GM21381 (cell line): ENCODE measurements around the gene C6orf120.

Experiments used
- ATAC-seq: cut with Tn5 transposase; IDR thresholded peaks from one replicate; pipeline ENCODE4 v1.9.1; 2021; ENCODE audit warnings: mild to moderate bottlenecking, moderate library complexity; ENCODE audit not compliant: unreplicated experiment

Gene C6orf120

DNA sequence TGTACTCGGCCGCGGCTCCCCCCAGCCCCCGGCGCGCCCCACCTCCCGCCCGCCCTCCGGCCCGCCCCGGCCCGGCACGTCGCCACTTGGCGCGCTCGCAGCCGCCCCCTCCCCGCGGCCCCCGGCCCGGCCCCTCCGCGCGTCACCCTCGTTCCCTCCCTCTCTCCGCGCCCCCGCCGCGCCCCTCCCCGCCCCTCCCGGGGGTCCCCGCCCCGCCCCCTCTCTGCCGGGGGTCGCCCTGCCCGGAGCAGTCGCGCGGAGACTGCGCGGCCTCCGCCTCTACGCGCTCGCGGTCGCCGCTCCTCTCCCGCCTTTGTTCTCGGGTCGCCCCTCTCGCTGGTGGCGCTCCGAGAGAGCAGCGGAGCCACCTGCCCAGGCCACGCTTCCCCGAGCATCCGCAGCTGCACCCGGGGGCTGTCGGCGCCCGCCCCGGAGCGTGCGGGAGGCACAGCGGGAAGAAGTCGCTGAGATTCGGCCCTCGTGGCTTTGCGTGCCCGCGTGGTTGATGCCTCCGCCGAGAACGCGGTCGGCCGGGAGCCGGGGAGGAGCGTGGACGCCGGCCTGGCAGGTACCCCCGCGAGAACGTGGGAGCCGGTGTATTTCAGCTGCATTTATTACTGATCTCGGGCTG, 22.7 kb downstream of the C6orf120 start, which contains the start of gene PHF10:
Gene PHF10 (minus strand): TSS at position 7 of the 631 bp plus-strand sequence. CDS start 569 bp downstream, outside the sequence.
- ATAC-seq, result peak; percentile 39

DNA sequence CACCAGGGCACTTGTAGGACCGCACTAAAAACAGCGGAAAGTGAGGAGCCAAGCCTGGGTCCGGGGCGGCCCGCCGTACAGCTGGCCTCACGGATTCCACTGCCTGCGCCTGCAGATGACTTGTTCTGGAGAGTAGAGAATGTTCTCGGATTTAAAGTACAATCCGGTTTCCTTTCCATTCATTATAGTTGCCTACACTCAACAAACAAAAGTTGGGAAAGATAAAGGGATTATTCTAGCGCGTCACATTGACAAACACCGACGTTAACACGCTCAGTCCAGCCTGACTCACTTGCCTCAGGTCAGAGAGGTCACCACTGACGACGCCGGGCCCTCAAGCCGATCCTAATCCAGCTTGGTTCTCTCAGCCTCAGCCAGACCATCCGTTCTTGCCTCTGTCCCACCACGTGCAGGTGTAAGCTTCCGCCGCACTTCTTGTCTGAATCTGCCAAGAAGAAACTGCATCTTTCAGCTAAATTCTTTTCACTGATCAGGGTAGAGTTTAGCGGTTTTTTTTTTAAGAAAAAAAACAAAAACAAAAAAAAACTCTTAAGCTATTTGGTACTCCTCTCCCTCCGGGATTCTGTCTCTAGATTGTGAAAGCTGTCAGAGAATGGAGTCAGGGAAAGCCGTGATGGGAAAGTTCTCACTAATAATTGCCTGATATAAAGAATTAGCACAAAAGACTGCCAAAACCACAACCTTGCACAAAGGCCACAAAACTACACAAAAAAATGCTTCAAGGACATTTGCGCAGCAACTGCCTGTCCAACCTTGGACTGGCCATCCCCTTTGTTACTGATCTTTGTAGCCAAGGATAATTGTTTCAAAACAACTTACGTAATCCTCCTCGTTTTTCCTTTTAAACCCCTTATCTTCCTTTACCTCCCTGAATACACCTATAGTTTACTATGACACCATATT, 23.5 kb downstream of the C6orf120 start:
- ATAC-seq, result peak; percentile 9

GRCh38 chr6:169726049-169726400, 24.1 kb downstream of the C6orf120 start:
- no peak for ATAC-seq

- ATAC-seq, result no peak
These were observed 25.0 kb downstream of the C6orf120 start for GRCh38 chr6:169726963-169727362.

- ATAC-seq, result no peak
These were observed 28.0 kb downstream of the C6orf120 start for GRCh38 chr6:169729961-169730360.

DNA sequence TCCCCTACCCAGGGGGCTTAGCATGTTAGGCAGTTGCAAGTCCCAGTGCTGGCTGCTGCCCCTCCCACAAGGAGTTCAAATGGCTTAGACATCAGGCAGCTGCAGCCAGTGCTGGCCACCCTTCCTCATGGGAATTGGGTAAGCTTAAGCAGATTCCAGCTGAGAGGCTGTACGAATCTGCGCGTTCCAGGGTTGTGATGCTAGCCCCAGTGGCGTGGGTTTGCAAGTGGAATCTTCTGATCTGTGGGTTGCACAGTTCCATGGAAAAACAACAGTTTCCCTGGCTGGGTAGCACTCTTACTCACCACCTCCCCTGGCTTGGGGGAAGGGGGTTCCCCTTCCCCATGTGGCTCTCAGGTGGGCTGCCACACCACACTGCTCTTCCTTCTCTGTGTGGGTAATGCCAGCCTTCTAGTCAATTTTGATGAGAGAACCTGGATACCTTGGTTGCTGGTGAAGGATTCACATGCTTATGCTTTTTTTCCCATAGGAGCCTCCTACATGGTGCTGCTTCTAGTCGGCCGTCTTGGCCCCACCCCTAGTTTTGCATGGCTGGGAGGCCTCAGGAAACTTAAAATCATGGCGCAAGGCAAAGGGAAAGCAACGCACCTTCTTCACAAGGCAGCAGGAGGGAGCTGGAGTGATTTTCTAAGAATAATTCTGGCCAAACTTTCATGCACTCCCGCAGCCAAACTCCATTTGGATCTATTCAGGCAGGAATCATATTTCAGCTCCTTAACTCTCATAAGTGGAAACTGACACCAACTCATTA, 36.5 kb downstream of the C6orf120 start:
- ATAC-seq, result no peak

GRCh38 chr6:169738976-169739529, 37.1 kb downstream of the C6orf120 start:
- ATAC-seq, result no peak

GRCh38 chr6:169741344-169741743, 39.4 kb downstream of the C6orf120 start:
- no peak for ATAC-seq

- no peak for ATAC-seq
These were observed 43.5 kb downstream of the C6orf120 start for GRCh38 chr6:169745405-169745804.

DNA sequence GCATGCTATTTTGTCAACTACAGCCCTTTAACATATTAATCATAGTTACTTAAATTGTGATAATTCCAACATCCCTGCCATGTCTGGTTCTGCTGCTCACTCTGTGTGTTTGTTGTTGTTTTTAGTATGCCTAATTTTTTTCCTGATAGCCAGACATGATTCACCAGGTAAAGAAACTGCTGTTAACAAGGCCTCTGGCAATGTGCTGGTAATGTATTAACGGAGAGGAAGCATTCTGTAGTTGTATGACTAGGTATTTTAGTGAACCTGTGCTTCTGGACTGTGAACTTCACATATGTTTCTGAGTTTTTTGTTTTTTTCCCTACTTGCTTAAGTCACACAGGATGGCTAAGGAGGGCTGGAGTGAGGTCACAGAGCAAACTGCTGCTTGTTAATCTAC, 44.6 kb downstream of the C6orf120 start:
- no peak for ATAC-seq

DNA sequence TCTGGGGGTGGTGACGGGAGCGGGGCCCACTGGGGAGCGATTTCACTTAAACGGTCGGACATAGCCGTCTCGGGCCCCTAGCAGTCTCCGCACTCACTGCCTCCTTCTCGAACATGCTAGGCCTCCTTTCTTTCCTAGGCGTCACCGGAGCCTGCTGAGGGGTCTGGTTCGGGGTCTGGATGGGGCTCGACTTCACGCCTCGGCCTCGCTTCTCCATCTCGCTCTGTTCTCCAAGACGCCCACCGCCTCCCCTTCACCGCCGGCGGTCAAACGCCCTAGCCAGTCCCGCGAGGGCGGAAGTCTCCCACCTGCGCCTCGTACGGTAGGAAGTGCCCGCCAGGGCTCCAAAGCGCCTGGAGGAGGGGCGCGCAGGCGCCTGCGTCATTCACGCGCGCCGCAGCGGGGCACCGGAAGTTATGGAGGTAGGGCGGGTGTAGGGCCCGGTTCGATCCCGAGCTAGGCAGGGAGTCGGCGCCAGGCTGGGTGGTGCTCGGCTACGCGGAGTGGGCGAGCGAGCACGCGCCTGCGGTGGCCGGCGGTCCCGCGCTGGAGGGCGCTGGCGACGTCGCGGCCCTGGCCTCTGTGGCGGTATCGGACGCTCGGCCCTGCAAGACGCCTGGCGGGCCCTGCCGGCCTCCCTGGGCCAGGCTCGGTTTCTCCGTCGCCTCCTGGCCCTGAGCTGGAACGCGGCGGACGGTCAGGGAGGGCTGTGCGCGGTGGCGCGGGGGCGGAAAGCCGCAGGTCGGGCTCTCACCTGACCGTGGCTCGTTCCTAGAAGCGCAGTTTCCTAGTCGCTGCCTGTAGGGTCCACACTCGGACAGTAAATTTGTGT, 49.5 kb downstream of the C6orf120 start, which contains the start of the genes DYNLT2 and ERMARD:
Gene DYNLT2 (minus strand): TSS at position 331 of the 832 bp plus-strand sequence. CDS start 114 bp downstream, at position 217.
Gene ERMARD (plus strand): TSS at position 381 of the 832 bp plus-strand sequence. CDS start 36 bp downstream, at position 417.
- peak; percentile 96 for ATAC-seq

- no peak for ATAC-seq
These were observed 50.2 kb downstream of the C6orf120 start for GRCh38 chr6:169752074-169752623.
